Memory B cell (primary cell): Measurements from ENCODE around the gene OVCA2.

ENCODE experiments used
- ATAC-seq: fragments of 150-1000 bp; cut with Tn5 transposase; 2 replicates; pipeline ENCODE4 v1.10.0; 2021; ENCODE audit warnings: low read depth, mild to moderate bottlenecking, moderate library complexity
- DNase-seq, 2 donors: peaks; one replicate each; pipeline ENCODE4 v3.0.0; 2022; ENCODE audit warnings: low spot score in 2 of 2
- H3K27ac Mint-ChIP-seq: one replicate; pipeline ENCODE4 v1.8.0; 2022; ENCODE audit warnings: mild to moderate bottlenecking, moderate library complexity, mixed read lengths
- H3K27me3 Mint-ChIP-seq: one replicate; pipeline ENCODE4 v1.8.0; 2022; ENCODE audit warnings: mixed read lengths
- H3K36me3 Mint-ChIP-seq: one replicate; pipeline ENCODE4 v1.8.0; 2022; ENCODE audit warnings: mild to moderate bottlenecking, mixed read lengths
- H3K4me1 Mint-ChIP-seq: one replicate; pipeline ENCODE4 v1.8.0; 2022; ENCODE audit warnings: mixed read lengths
- H3K4me3 Mint-ChIP-seq: one replicate; pipeline ENCODE4 v1.8.0; 2022; ENCODE audit warnings: mild to moderate bottlenecking, moderate library complexity, mixed read lengths
- H3K9me3 Mint-ChIP-seq: one replicate; pipeline ENCODE4 v1.8.0; 2022; ENCODE audit warnings: mixed read lengths

OVCA2 gene

DNA sequence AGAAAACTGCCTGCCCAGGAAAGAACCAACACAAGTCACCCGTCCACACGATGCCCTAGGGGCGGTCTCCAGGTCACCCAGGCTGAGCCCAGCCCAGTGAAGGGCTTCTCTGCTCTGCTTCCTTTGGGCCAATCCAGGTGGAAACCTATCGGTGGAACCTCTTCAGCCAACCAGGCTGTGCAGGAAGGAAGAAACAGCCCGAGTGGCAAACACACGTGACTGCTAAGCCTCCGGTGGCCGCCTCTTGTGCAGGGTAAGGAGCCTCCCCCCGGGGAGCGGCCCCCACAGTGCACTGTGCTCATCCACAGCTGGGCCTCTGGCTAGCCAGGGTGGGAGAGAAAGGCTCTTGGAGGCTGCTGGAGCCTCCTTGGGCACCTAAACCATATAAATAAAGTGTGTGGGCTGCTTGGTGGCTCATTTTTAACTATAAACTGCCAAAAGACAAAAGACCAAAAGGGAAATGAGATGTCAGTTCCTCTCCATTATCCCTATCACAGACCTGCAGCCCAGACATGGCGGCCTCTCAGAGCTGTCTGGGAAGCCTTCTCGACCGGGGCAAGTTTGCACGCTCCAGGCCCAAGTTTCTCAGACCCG lies 19.1 kb upstream of the OVCA2 start:
- H3K9me3 Mint-ChIP-seq, result no peaks in the 10 kb centered on the region
- ATAC-seq (no peak), DNase-seq (no peak)
- no peak overlapping the region for H3K4me3 Mint-ChIP-seq
- H3K27me3 Mint-ChIP-seq, result peaks cover 24% of the 10 kb centered on the region
- H3K27ac Mint-ChIP-seq, result no peak overlapping the region
- H3K4me1 Mint-ChIP-seq, result peaks cover 12% of the 10 kb centered on the region
- peaks cover 2% of the 10 kb centered on the region for H3K36me3 Mint-ChIP-seq

DNA sequence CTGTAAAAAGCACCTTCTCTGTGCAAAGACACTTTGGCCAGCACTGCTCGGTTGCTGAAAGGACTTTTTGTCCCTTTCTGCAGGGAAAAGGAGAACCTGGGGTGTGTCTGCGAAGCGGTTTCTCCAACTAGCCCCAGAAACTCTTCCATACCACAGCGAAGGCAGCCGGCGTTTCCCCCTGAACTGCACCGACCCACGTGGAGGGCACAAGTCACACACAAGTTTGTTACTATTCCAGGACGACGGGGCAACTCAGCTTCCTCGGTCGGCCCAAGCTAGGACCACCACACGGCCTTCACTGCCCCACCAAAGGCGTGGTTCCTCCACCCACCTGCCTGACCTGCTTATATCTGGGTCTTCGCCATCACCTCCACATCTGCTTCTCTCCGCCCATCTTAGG lies 18.6 kb upstream of the OVCA2 start:
- Mint-ChIP-seq H3K4me1 (peaks cover 10% of the 10 kb centered on the region), H3K4me3 (peak overlapping the region; percentile 65), H3K36me3 (peaks cover 2% of the 10 kb centered on the region), H3K27ac (no peak overlapping the region), H3K9me3 (no peaks in the 10 kb centered on the region), H3K27me3 (peaks cover 23% of the 10 kb centered on the region)
- DNase-seq (no peak), ATAC-seq (no peak)

DNA sequence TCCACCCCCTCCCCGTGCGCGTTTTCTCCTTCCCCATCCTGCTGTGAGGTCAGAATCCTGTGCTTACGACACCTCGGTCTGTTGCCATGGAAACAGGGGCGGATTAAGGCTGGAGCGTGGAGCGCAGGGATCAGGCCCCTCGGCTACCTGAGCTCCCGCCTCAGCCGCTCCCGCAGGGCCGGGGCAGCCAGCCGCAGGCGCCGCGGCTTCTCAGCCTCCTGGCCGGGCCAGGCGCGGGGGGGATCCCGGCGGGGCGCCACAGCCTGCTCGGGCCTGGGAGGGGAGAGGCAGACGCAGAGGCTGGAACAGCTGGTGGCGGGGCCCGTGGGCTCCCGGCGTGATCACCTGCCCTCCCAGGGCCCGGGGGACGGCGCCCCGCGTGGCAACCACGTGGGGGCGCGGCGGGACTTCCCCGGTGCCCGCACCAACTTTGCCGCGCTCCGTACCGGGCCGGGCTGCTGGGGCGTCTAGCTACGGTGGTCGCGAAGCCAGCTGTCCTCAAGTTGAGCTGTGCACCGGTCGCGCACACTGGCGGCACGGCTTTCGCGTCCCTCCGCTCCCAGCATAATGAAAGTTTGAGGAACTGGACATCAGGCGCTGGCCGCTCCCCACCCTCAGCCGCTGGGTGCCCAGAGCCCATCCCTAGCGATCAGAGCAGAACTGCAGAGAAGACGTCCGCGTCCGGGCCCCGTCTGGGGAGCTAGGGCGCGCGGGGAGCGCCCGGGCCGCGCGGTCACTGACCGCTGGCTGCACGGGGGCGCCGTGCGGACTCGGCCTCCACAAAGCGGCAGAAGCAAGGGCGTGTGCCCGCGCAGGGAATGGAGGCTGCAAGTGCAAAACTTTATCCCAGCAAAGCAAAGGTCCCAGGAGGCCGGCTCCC lies 17.9 kb upstream of the OVCA2 start:
- peak; percentile 63 for ATAC-seq
- peak in 1 of 2 donors; percentile 55 for DNase-seq
- peaks cover 10% of the 10 kb centered on the region for H3K4me1 Mint-ChIP-seq
- peaks cover 2% of the 10 kb centered on the region for H3K36me3 Mint-ChIP-seq
- peaks cover 21% of the 10 kb centered on the region for H3K27me3 Mint-ChIP-seq
- no peaks in the 10 kb centered on the region for H3K9me3 Mint-ChIP-seq
- no peak overlapping the region for H3K27ac Mint-ChIP-seq
- peak overlapping the region; percentile 70 for H3K4me3 Mint-ChIP-seq

DNA sequence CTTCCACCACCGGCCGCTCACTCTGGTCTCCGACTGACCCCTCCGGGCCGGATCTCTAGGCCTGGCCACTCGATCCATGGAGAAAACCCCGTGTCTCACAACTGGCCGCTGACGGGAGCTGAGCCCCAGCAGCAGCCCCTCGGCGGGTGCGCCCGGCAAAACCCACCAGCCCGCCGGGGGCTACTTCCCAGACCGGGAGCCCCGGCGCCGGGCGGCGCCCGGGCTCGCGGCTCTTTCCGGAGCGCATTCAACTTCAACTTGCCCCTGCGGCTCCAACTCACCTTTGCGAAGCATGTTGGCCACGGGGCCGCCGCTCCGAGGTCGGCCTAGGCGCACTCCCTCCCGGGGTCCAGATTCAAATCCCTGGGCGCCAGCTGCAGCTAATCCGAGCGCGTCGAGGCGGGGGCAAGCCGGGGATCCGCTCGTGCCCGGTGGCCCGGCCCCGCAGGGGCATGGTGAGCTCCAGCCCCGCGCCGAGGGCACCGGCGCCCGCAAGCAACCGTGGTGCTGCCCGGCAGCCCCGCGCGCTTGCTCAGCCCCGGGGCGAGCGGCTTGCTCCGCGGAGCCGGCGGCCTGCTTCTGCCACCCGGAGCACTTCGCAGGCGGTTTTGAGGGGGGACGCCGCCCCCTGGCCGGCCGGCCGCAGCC lies 17.1 kb upstream of the OVCA2 start:
- H3K36me3 Mint-ChIP-seq, result peaks cover 2% of the 10 kb centered on the region
- no peaks in the 10 kb centered on the region for H3K9me3 Mint-ChIP-seq
- DNase-seq (no peak), ATAC-seq (no peak)
- H3K27me3 Mint-ChIP-seq, result peaks cover 16% of the 10 kb centered on the region
- H3K27ac Mint-ChIP-seq, result no peak overlapping the region
- H3K4me1 Mint-ChIP-seq, result peaks cover 10% of the 10 kb centered on the region
- H3K4me3 Mint-ChIP-seq, result peak overlapping the region; percentile 46

DNA sequence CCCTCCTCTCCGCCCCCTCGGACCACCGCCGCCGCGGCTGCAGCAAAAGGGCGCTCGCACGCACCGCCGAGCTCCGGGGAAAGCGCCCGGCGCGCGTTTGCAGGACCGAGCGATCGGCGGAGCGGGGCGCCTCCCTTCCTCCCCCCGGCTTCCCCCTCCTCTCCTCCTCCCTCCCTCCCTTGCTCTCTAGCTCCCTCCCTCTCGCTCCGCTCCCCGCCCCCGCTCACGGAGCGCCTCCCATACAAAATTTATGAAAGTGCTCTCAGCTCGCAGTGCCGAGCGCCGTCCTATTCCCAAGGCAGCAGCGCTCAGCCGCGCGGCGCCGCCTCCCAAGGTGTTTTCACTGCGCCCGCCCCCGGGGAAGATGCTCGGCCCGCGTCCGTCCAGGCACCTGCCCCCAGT lies 16.6 kb upstream of the OVCA2 start, which contains the start of gene RTN4RL1:
TSS of gene RTN4RL1 (minus strand) at position 115 of the 402 bp plus-strand sequence. CDS start 469 bp downstream, outside the sequence.
- peaks cover 2% of the 10 kb centered on the region for H3K36me3 Mint-ChIP-seq
- no peak within 1 kb of the TSS for H3K27ac Mint-ChIP-seq
- DNase-seq (peak in 1 of 2 donors; percentile 49), ATAC-seq (peak; percentile 14)
- peaks cover 16% of the 10 kb centered on the region for H3K27me3 Mint-ChIP-seq
- H3K4me1 Mint-ChIP-seq, result peaks cover 10% of the 10 kb centered on the region
- H3K4me3 Mint-ChIP-seq, result peak within 1 kb of the TSS; percentile 87
- no peaks in the 10 kb centered on the region for H3K9me3 Mint-ChIP-seq

DNA sequence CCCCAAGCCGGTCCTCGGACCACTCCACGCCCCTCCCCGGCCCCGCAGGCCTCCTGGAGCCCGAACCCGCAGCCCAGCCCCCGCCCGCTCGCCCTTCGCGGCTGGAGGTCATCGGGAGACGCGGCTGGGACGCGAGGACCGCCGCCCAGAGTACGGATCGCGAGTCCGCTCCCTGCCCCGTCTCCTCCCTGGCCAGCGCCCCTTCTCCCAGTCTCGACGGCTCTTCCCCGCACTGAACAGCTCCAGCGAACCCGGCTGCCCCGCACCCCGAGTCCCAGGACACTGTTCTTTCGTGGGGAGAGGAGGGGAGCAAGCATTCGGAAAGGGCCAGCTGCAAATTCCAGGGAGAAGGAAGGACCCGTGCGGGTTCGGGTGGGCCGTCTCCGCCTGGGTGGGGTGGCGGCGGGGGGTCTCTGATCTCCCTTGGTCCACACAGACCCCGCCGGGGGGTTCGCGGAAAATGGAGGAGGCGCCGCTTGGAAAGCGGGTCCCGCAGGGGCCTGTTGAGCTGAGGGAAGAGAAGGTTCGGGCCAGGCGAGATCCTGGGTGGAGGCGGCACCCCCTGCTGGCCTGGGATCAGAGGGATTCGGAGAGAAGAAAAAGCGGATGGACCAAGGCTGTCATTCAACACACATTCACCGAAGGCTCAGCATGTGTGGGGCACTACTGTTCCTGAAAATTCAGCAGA lies 16.1 kb upstream of the OVCA2 start:
- H3K4me3 Mint-ChIP-seq, result peak overlapping the region; percentile 87
- ATAC-seq, result no peak
- H3K27ac Mint-ChIP-seq, result no peak overlapping the region
- peaks cover 13% of the 10 kb centered on the region for H3K4me1 Mint-ChIP-seq
- H3K36me3 Mint-ChIP-seq, result peaks cover 2% of the 10 kb centered on the region
- DNase-seq, result no peak
- H3K9me3 Mint-ChIP-seq, result no peaks in the 10 kb centered on the region
- H3K27me3 Mint-ChIP-seq, result peaks cover 16% of the 10 kb centered on the region

DNA sequence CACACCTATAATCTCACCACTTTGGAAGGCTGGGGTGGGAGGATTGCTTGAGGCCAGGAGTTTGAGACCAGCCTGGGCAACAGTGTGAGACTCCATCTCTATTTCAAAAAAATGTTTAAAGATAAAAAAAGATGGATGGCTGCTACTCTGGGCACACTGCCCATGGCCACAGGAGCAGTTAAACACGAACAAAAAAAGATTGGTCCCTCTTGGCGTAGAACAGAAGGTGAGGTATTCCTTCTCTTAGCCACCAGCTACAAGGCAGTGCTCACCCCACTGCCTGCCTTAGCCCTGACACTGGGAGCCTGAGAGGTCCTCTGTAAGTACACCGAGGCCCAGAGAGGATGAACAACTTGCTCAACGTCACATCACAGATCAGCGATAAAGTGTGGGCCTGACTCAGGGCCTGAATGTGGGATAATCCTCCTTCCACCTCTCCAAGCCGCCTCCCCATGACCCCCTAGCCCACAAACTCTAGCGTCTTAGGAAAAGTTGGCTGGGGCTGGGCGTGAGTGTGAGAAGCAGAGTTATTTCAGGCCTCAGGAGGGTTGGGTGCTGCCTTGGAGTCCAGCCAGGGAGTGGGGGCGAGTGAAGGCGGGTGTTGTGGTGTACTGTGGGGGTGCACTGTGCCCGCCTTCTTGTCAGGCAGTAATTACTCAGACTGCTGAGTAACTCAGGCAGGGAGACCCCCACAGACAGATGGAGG lies 14.1 kb upstream of the OVCA2 start:
- Mint-ChIP-seq H3K27ac (no peak overlapping the region), H3K36me3 (peaks cover 2% of the 10 kb centered on the region), H3K27me3 (peaks cover 16% of the 10 kb centered on the region), H3K4me3 (no peak overlapping the region), H3K9me3 (no peaks in the 10 kb centered on the region), H3K4me1 (peaks cover 20% of the 10 kb centered on the region)
- ATAC-seq (no peak), DNase-seq (no peak)

DNA sequence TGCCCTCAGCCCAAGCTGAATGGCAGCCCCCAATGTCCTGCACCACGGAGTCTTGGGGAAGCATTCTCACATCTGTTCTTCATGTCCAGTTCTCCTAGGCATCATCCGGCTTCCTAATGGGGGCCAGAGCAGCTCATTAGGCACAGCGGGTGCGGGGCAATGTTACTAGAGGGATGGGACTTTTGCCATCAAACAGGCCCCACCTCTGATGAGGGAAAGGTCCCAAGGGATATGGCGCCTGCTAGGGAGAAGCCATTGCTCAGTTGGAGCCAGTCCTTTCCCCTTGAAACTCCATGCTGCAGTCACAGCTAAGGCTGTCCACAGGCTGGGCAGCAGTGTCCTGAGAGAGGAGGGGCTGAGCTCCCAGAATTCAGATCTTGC lies 13.6 kb upstream of the OVCA2 start:
- ATAC-seq, result no peak
- H3K36me3 Mint-ChIP-seq, result peaks cover 2% of the 10 kb centered on the region
- DNase-seq, result no peak
- H3K4me1 Mint-ChIP-seq, result peaks cover 20% of the 10 kb centered on the region
- H3K4me3 Mint-ChIP-seq, result no peak overlapping the region
- no peaks in the 10 kb centered on the region for H3K9me3 Mint-ChIP-seq
- H3K27me3 Mint-ChIP-seq, result peaks cover 16% of the 10 kb centered on the region
- no peak overlapping the region for H3K27ac Mint-ChIP-seq

DNA sequence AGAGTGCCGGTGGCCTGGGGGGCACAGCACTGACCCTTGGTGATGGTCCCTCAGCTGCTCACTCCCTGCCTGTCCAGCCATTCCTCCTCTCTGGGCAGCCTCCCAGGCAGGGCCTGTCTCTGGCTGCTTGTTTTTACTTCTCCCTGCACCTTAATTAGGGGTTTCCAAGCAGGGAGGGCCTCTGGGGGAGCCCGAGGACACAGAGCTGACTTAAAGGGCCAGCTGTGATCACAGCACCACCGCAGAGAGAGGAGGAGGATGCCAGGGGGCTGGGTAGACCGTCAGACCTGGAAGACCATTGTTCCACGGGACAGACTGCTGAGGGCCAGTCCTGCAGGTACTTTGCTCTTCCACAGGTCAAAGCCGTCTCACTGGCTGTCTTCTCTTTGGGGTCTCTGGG lies 13.1 kb upstream of the OVCA2 start:
- H3K27me3 Mint-ChIP-seq, result peaks cover 16% of the 10 kb centered on the region
- no peak overlapping the region for H3K27ac Mint-ChIP-seq
- peaks cover 2% of the 10 kb centered on the region for H3K36me3 Mint-ChIP-seq
- DNase-seq (no peak), ATAC-seq (no peak)
- no peaks in the 10 kb centered on the region for H3K9me3 Mint-ChIP-seq
- peaks cover 18% of the 10 kb centered on the region for H3K4me1 Mint-ChIP-seq
- no peak overlapping the region for H3K4me3 Mint-ChIP-seq

DNA sequence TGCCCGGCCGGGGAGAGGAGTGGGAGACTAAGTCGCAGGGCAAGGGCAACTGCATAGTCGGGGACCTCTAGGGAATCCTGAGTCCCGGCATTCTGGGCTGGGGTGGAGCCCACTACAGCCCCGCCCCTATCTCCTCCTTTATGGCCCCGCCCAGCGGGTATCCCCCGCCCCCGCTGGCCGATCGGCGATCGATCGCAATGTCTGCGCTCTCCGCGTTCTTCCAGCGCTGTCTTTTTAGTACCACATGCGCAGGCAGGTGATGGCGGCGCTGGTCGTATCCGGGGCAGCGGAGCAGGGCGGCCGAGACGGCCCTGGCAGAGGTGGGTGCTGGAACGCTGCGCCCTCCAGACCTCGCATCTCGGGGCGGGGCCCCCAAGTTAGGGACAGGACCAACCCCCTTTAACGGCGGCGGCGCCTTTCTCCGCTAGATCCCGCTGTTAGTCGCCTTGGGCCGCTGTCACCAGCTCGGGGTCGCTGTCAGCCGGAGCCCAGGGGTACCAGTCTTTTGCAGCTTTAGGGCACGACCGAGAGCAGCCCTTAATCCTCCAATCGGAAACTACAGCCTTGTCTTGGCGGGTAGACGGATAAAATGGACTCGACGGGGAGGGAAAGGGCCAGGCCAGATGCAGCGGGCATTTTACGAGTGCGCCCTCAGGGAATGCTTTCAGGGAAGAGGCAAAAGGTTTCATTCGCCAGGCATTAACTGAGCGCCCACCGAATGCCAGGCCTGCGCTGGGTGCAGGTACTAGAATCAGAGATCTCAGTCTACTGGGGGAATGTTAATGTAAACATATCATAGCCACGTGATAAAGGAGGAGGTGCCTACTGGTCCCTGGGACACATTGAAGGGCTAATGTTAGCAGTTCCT lies 11.7 kb upstream of the OVCA2 start, which contains the start of gene DPH1:
TSS of gene DPH1 (plus strand) at position 243 of the 868 bp plus-strand sequence. CDS start at position 260, 17 bp downstream.
- DNase-seq (peak; percentile 80 to 83), ATAC-seq (peak; percentile 82)
- H3K9me3 Mint-ChIP-seq, result no peaks in the 10 kb centered on the region
- H3K4me3 Mint-ChIP-seq, result peak within 1 kb of the TSS; percentile 95
- H3K27ac Mint-ChIP-seq, result peak within 1 kb of the TSS; percentile 87
- peaks cover 25% of the 10 kb centered on the region for H3K4me1 Mint-ChIP-seq
- peaks cover 16% of the 10 kb centered on the region for H3K27me3 Mint-ChIP-seq
- peaks cover 2% of the 10 kb centered on the region for H3K36me3 Mint-ChIP-seq

DNA sequence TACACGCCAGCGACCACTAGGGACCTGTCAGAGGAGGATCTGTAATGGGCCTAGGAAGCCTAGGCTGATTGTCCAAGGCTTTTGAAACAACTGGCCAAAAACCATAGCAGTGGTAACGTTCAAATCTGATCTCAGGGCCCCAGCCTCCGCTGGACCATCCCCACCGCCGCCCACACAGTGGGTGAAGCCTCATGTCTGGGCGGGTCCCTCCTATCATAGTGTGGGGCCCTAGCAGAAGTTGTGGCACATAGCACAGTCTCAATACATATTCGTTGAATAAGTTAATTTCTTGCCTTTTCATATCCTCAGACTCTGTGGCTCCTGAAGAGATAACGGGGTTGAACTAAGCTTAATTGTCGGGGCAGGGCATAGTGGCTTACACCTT lies 11.1 kb upstream of the OVCA2 start:
- Mint-ChIP-seq H3K4me1 (peaks cover 23% of the 10 kb centered on the region), H3K27me3 (peaks cover 13% of the 10 kb centered on the region)
- ATAC-seq, result peak; percentile 1

DNA sequence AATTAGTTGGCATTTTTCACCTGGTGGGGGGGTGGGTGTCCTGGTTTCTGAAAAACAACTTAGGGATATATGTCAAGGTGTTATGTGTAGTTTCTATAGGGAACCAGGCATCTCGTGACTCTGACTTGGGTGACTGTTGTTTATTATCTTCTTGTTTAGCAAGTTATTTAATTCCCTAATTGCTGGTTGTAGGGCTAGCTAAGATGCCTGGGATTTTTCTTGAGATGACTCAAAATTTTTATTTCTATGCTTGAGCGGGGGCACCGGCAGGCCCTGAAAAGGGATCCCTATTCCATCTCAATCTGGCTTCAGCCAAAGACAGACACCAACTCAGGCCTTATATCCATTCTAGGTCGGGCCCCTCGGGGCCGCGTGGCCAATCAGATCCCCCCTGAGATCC lies 8.7 kb upstream of the OVCA2 start:
- peaks cover 12% of the 10 kb centered on the region for H3K36me3 Mint-ChIP-seq
- no peak overlapping the region for H3K4me3 Mint-ChIP-seq
- no peak for ATAC-seq
- no peaks in the 10 kb centered on the region for H3K9me3 Mint-ChIP-seq
- H3K27ac Mint-ChIP-seq, result no peak overlapping the region
- no peak for DNase-seq
- peaks cover 17% of the 10 kb centered on the region for H3K4me1 Mint-ChIP-seq
- H3K27me3 Mint-ChIP-seq, result peaks cover 1% of the 10 kb centered on the region

More for the DNA sequence above, 11.1 kb upstream of the OVCA2 start:
- H3K9me3 Mint-ChIP-seq, result no peaks in the 10 kb centered on the region
- DNase-seq, result no peak
- H3K27ac Mint-ChIP-seq, result peak overlapping the region; percentile 87
- peaks cover 2% of the 10 kb centered on the region for H3K36me3 Mint-ChIP-seq
- peak overlapping the region; percentile 95 for H3K4me3 Mint-ChIP-seq
